Fibroblast of upper back skin (primary cell): ENCODE results near the gene PLK3.
"Not testable (repeated sequence)": the region's sequence is repeated elsewhere in the genome, so short reads cannot be mapped to it uniquely, and the experiment has no call there.

Experiments
- DNase-seq: peaks from one replicate; pipeline ENCODE4 v3.0.0-alpha.2; 2013

Gene PLK3

DNA sequence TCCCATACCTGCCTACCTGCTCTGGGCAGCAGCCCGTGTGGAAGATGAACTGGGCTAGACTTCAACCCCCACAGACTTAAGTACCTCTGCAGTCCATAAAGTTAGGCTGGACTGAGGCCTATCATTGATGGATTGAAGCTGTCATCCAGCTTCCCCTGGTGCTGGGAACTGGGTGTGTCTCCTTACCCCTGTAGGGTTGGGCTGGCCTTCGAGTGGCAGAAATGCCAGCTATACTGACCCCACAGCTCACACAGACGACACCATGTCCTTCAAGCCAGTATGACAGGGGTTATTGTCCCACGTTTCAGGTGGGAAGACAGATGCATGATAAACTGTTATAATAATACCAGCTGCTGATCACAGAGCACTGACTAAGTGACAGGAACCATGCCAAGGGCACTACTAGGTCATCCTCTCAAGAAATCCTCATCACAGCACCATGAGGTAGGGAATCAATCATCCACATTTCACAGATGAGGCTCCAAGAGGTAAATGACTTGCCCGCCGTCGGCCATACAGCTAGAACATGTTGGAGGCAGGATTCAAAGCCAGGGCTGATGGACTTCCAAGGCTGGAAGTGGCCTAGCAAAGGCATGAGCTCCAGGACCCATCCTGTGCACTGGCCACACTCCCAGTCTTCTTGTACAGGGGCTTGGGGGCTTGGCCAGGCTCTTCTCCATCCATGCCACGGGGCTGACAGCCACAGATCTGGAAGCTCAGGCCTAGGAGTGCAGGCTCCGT, 11.9 kb upstream of the PLK3 start, which contains the start of gene BEST4:
Gene BEST4, minus strand, starts transcription at position 51 of the 741 bp plus-strand sequence. CDS start 465 bp downstream, outside the sequence.
- no peak for DNase-seq

GRCh38 chr1:44790968-44791801, 9.0 kb upstream of the PLK3 start:
- no peak for DNase-seq

DNA sequence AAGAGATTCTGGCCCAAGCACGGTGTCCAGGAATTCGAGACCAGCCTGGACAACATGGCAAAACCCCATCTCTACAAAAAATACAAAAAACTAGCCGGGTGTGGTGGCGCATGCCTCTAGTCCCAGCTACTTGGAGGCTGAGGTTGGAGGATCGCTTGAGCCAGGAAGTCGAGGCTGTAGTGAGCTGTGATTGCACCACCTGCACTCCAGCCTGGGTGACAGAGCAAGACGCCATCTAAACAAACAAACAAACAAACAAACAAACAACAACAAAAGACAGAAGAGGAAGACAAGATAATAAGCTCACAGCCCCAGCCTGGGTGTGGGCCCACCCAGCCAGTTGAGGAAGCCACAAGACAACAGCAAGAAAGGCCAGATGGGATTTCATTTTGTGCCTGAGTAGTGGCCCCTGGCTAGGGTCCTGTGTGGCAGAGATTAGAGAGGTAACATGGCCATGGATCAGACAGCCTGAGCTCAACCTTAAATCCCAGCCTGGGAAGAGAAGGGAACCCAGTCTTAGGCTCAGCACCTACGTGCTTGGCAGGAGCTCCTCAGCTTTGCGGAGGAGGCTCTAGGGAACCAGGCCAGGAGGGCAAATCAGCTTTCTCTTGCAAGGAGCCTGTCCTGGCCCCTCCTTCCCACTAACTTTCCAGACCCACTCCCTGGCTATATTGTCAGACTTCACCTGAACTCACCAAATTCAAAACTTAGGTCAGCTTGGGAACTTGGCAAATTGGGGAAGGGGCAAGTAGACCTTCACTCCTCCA, 7.3 kb upstream of the PLK3 start:
- DNase-seq = no peak

GRCh38 chr1:44797886-44798285, 2.3 kb upstream of the PLK3 start:
- DNase-seq = not testable (repeated sequence)

DNA sequence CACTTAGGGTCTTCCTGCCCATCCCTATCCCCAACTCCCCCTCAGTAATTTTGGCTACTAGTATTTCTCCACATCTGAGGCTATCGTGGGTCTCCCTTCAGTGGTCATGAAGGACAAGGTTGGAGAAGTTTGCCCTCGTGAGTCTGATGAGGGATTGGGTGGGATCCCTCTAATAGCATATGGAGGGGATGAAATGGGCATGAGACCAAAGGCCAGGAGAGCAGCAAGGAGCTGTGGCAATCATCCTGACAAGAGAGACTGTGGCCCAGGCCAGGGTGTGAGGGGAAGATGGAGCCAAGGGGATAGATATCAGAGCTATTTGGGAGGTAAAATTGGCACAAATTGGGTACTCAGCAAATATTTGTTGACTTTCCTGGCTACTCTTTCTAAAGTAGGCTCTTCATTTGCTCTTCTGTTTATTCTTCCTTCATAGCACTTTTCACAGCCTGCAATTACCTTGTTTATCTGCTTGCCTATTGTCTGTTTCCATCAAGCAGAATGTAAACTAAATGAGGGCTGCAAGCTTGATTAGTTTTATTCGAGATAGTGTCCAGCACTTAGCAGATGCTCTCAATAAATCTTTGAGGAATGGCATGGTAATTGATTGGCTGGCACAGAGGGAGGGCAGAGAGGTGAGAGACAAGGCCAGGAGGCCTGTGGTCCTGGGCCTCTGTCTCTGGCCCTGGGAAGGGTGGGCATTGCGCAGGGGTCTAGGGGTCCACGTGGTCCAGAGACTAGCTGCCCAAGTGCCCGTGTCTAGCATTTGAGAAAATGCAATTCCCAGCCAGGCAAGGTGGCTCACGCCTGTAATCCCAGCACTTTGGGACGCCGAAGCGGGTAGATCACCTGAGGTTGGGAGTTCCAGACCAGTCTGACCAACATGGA, 1.5 kb upstream of the PLK3 start:
- DNase-seq = no peak

- DNase-seq = no peak
Measured at GRCh38 chr1:44801491-44802305, 1.5 kb downstream of the PLK3 start.

DNA sequence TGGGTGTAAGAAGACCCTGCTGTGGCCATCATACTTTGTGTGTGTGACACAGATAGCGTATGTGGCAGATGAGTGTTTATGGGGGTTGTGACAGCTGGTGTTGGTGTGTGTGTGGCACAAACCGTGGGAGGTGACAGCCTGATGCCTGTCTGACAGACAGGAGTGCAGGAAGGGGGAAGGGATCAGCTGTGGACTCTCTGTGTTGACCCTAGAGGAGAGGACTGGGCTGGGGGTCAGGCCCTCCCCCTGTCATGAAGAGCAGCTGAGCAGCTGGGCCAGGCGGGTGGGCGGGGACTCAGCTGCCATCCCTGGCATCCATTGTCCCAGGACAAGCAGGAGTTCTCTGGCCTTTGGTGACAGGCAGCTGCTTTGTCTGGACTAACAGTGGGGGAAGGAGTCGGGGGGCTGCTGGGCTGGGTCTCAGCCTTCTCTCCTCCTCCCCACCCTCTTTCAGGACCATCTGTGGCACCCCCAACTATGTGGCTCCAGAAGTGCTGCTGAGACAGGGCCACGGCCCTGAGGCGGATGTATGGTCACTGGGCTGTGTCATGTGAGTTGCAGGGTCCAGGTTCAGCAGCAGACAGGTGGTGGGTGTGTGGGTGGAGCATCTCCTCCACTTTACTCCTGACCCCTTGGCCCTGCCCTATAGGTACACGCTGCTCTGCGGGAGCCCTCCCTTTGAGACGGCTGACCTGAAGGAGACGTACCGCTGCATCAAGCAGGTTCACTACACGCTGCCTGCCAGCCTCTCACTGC, 2.3 kb downstream of the PLK3 start:
- DNase-seq = no peak

DNA sequence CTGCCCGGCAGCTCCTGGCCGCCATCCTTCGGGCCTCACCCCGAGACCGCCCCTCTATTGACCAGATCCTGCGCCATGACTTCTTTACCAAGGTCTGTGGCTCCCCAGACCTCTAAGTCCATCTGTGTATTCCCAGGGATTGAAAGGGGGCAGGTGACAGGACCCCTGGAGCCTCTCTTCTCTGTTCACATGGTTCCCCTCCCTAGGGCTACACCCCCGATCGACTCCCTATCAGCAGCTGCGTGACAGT, 2.8 kb downstream of the PLK3 start:
- no peak for DNase-seq

- DNase-seq = no peak
Measured at GRCh38 chr1:44803312-44804095, 3.3 kb downstream of the PLK3 start.

DNA sequence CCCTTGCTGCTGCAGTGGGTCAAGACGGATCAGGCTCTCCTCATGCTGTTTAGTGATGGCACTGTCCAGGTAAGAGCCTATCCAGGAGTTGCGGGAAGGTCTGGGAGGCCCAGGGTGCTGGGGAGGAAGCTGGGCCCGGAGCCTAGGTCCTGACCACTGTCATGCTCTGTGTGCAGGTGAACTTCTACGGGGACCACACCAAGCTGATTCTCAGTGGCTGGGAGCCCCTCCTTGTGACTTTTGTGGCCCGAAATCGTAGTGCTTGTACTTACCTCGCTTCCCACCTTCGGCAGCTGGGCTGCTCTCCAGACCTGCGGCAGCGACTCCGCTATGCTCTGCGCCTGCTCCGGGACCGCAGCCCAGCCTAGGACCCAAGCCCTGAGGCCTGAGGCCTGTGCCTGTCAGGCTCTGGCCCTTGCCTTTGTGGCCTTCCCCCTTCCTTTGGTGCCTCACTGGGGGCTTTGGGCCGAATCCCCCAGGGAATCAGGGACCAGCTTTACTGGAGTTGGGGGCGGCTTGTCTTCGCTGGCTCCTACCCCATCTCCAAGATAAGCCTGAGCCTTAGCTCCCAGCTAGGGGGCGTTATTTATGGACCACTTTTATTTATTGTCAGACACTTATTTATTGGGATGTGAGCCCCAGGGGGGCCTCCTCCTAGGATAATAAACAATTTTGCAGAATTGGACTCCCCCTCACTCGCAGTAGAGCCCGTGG, 5.3 kb downstream of the PLK3 start:
- no peak for DNase-seq

DNA sequence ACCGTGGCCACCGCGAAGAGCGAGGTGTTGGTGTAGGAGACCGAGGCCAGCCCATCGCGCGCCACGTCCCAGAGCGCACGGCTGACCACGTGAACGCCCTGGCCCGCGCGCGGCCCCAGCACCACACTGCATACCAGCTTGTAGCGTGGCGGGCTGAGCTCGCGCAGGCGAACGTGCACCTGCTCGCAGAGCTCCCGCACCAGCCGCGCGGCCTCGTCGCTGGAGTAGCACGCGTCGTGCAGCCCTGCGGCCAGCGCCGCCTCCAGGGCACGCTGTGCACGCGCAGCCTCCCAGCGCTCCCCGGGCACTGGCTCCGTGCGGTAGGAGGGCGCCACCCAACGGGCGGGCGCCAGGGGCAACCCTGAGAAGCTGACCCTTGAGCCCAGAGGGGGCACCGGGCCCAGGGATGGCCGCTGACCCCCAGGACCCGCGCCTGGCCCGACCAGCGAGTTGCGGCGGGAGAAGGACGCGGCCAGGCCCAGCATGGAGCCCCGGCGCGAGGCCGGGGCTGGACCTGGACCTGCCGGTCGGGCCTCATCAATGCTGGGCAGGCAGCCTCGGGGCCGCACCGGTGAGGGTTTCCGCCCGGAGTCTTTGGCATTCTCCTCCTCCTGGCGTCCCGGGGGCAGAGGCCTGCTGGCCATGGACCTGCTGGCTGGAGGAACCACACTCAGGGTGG, 6.0 kb downstream of the PLK3 start:
- no peak for DNase-seq

GRCh38 chr1:44806704-44807363, 6.7 kb downstream of the PLK3 start, which contains the start of gene DYNLT4:
Gene DYNLT4 (minus strand): TSS chr1:44807351. CDS start chr1:44806668, 683 bp downstream.
- no peak for DNase-seq

- DNase-seq = peak; percentile 99
Measured at GRCh38 chr1:44807364-44808062, 7.3 kb downstream of the PLK3 start.

GRCh38 chr1:44808063-44808937, 8.1 kb downstream of the PLK3 start, which contains the start of gene BTBD19:
Gene BTBD19 (plus strand): TSS chr1:44808523. CDS start chr1:44808821, 298 bp downstream.
- peak; percentile 91 for DNase-seq

GRCh38 chr1:44808938-44809917, 9.1 kb downstream of the PLK3 start:
- peak; percentile 84 for DNase-seq
